Ovary (tissue), 9 donors: ENCODE results near the gene RANBP17. TPM values are rescaled to one million over a fixed set of nuclear protein-coding genes. Genes with fewer than 3 reads are reported as not detected.

Experiments
- DNase-seq, 5 donors: peaks; one replicate each; pipeline ENCODE4 v3.0.0-alpha.2; 2019 to 2020
- H3K27ac ChIP-seq, 2 donors: fragments of 200-600 bp; one replicate each; pipeline versions ENCODE4 v1.5.1 to v1.8.0; 2019 to 2022
- H3K27me3 ChIP-seq: fragments of 200-600 bp; one replicate; pipeline ENCODE4 v1.8.0; 2022
- H3K36me3 ChIP-seq: fragments of 200-600 bp; sonication (generic); one replicate; pipeline ENCODE4 v1.5.1; 2019
- H3K4me1 ChIP-seq: one replicate; pipeline ENCODE4 v1.8.1; 2013; ENCODE audit warnings: mild to moderate bottlenecking, moderate library complexity; ENCODE audit not compliant: insufficient read depth
- H3K4me3 ChIP-seq: fragments of 200-600 bp; sonication (generic); one replicate; pipeline ENCODE4 v1.5.1; 2017
- H3K9me3 ChIP-seq, 2 donors: fragments of 200-600 bp in 1 of 2; sonication (generic) in 1 of 2; one replicate each; pipeline versions ENCODE4 v1.5.1 to v1.8.1; 2013 to 2019; ENCODE audit warnings: mild to moderate bottlenecking in 1 of 2, moderate library complexity in 1 of 2
- EP300 ChIP-seq: sonication (generic); formaldehyde crosslinking; IDR thresholded peaks from one replicate; pipeline ENCODE4 v1.6.1; 2017; ENCODE audit warnings: antibody characterized with exemption
- POLR2A ChIP-seq: fragments of 450-650 bp; IDR thresholded peaks from one replicate; pipeline ENCODE4 v1.6.1; 2017; ENCODE audit warnings: antibody characterized with exemption, mild to moderate bottlenecking, moderate library complexity
- WGBS, 3 donors: extraction: QIAGEN DNeasy Blood & Tissue Kit in 1 of 3; methylation state at CpG; one replicate each; pipeline versions ENCODE4 v1.1.5 to v1.1.7; 2013 to 2017; 5-methylcytosine and 5-hydroxymethylcytosine counted together
- intact Hi-C, 4 donors: fragments of 100-400 bp; cut with DNase I; formaldehyde crosslinking; loops; one replicate each; pipeline versions ENCODE4 v1.11.0 to v1.15.1; 2022 to 2023
- polyA plus RNA-seq, 2 donors: library from polyadenylated mRNA; stranded (reverse); fragments of 200-250 nt in 1 of 2; fragments of 350-450 nt in 1 of 2; fragmentation: Illumina TruSeq in 1 of 2; extraction: RNeasy Lipid Tissue Mini Kit (QIAGEN cat#74804) in 1 of 2; gene quantifications; one replicate each; pipeline ENCODE4 v1.2.3, GENCODE V29; 2013 to 2014
- total RNA-seq, 7 donors: library from RNA; depleted of rRNA in 2 of 7; stranded (reverse); fragments of >200 nt in 2 of 7; fragmentation: NEBNext Ultra II Directional in 3 of 7; extraction: Animal tissue kit (Norgen Biotek cat#: 25700) in 3 of 7; gene quantifications; one replicate each; pipeline versions ENCODE4 v1.1.0 to v1.2.4, GENCODE V29; 2016 to 2023
- TF ChIP-seq, protein P1 (sequence below), 3 donors: fragments of 450-650 bp in 2 of 3; fragments of 200-600 bp in 1 of 3; IDR thresholded peaks; one replicate each; pipeline versions ENCODE4 v1.5.1 to v1.8.0; 2016 to 2022; ENCODE audit warnings: antibody characterized with exemption in 3 of 3, mild to moderate bottlenecking in 1 of 3
- donor health status: DM: no; HTN: no; CAD: no; lungs with moderate emphysema.
- donor health status: DM: no; HTN: no; CAD: no.
- donor health status: Bipolar disorder and iron deficiency.
- donor health status: DM: yes; HTN: yes; CAD: no.
- donor health status: DM: no; HTN: no; CAD: no.
- donor health status: DM: yes; HTN: yes; CAD: no.

RANBP17 gene
- total and polyA plus RNA-seq, 9 donors, result 1.3 to 16.1 (median 8.5) TPM

DNA sequence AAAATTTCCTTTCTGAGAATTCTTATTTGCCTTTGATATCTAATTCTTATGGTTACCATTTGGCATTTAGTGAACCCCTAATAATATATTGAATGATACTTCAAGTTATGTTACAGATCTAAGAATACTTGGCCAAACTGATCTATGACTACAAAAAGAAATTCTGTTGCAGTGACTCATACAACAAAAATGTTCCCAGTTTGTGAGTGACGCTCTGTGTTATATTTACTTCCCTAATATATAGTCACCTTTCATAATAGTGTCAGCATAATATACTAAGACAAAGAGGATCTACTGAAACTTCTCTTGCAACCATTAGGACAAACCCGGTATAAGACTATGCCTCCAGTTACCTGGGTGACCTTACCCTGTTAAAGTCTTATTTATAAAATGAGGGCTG, 230.4 kb downstream of the RANBP17 start:
- Histone ChIP-seq H3K9me3 (no peaks in the 10 kb centered on the region), H3K4me1 (no peaks in the 10 kb centered on the region), H3K36me3 (no peaks in the 10 kb centered on the region), H3K4me3 (no peak overlapping the region), H3K27ac (no peak overlapping the region), H3K27me3 (no peaks in the 10 kb centered on the region)
- 86 to 93% (median 88%) methylated on average over 2 of the region's 2 CpGs for WGBS, 3 donors
- intact Hi-C loops, result no loop called here
- no peak for DNase-seq
- no peak for TF ChIP-seq POLR2A
- TF ChIP-seq, protein P1, sequence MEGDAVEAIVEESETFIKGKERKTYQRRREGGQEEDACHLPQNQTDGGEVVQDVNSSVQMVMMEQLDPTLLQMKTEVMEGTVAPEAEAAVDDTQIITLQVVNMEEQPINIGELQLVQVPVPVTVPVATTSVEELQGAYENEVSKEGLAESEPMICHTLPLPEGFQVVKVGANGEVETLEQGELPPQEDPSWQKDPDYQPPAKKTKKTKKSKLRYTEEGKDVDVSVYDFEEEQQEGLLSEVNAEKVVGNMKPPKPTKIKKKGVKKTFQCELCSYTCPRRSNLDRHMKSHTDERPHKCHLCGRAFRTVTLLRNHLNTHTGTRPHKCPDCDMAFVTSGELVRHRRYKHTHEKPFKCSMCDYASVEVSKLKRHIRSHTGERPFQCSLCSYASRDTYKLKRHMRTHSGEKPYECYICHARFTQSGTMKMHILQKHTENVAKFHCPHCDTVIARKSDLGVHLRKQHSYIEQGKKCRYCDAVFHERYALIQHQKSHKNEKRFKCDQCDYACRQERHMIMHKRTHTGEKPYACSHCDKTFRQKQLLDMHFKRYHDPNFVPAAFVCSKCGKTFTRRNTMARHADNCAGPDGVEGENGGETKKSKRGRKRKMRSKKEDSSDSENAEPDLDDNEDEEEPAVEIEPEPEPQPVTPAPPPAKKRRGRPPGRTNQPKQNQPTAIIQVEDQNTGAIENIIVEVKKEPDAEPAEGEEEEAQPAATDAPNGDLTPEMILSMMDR (IDR thresholded peaks at IDR 0.05), result no peak
- TF ChIP-seq EP300, result no peak

DNA sequence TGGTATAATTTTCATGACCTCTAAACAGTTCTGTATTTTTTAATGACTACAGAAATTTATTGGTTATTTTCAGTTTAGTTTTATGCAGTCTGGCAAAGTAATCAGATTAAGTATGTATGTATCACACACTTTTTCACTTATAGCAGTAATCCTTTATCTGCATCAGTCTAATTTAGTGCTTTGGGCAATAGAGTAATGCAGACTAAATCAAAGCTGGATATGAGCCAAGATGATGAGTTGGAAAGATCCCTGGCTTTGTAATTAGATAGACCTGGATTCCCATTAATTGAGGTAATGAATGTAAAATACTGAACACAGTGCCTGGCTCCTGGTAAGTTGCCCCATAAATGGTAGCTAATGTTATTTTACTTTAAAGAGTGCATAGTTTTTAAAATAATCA, 231.8 kb downstream of the RANBP17 start:
- TF ChIP-seq POLR2A (no peak), EP300 (no peak)
- TF ChIP-seq, protein P1 (IDR thresholded peaks at IDR 0.05), result no peak
- H3K9me3 ChIP-seq, result no peaks in the 10 kb centered on the region
- intact Hi-C loops, result no loop called here

DNA sequence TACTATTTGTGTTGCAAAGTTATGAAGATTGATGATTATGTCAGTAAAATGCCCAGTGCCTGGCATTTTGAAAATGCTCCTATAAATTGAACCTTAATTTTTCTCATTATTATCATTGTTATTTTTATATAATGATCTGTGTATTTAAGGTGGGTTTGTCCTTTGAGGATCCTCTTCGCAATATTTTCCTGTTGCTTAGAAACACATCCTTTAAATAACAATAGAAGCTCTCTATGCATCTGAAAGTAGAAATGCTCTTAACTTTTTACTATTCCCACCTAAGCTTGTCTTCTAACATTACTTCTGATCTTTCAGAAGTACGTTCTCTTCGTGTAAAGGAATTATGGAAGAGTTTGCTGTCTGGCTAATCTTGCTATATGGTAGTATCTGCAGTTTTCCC, 232.5 kb downstream of the RANBP17 start:
- intact Hi-C loops, result no loop called here
- no peak for DNase-seq
- TF ChIP-seq, protein P1 (IDR thresholded peaks at IDR 0.05), result no peak
- TF ChIP-seq EP300 (no peak), POLR2A (no peak)
- no peaks in the 10 kb centered on the region for H3K27me3 ChIP-seq
- no peak overlapping the region for H3K4me3 ChIP-seq
- H3K27ac ChIP-seq, result no peak overlapping the region
- no peaks in the 10 kb centered on the region for H3K9me3 ChIP-seq
- H3K36me3 ChIP-seq, result no peaks in the 10 kb centered on the region
- H3K4me1 ChIP-seq, result no peaks in the 10 kb centered on the region
- WGBS, 3 donors, result 85 to 91% (median 90%) methylated on average over 3 of the region's 3 CpGs

More for the DNA sequence above, 231.8 kb downstream of the RANBP17 start:
- no peaks in the 10 kb centered on the region for H3K27me3 ChIP-seq
- H3K4me3 ChIP-seq, result no peak overlapping the region
- no peaks in the 10 kb centered on the region for H3K36me3 ChIP-seq
- DNase-seq, result no peak
- H3K27ac ChIP-seq, result no peak overlapping the region
- no peaks in the 10 kb centered on the region for H3K4me1 ChIP-seq

DNA sequence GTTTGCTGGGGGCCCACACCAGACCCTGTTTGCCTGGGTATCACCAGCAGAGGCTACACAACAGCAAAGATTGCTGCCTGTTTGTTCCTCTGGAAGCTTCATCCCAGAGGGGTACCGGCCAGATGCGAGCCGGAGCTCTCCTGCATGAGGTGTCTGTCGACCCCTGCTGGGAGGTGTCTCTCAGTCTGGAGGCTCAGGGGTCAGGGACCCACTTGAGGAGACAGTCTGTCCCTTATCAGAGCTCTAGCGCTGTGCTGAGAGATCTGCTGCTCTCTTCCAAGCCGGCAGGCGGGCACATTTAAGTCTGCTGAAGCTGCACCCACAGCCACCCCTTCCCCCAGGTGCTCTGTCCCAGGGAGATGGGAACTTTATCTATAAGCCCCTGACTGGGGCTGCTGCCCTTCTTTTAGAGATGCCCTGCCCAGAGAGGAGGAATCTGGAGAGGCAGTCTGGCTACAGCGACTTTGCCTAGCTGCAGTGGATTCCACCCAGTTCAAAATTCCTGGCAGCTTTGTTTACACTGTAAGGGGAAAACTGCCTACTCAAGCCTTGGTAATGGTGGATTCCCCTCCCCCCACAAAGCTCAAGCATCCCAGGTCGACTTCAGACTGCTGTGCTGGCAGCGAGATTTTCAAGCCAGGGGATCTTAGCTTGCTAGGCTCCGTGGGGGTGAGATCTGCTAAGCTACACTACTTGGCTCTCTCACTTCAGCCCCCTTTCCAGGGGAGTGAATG, 241.2 kb downstream of the RANBP17 start:
- Histone ChIP-seq H3K27ac (no peak overlapping the region), H3K4me1 (no peaks in the 10 kb centered on the region), H3K36me3 (no peaks in the 10 kb centered on the region), H3K4me3 (no peak overlapping the region), H3K27me3 (no peaks in the 10 kb centered on the region), H3K9me3 (no peaks in the 10 kb centered on the region)
- WGBS, 3 donors, result 64 to 79% (median 76%) methylated on average over 11 of the region's 11 CpGs
- TF ChIP-seq, protein P1 (IDR thresholded peaks at IDR 0.05), result no peak
- TF ChIP-seq EP300 (no peak), POLR2A (no peak)
- intact Hi-C loops, result no loop called here
- no peak for DNase-seq
